IPS-15b (cell line): ENCODE results near the gene SLC6A19.

ENCODE experiments used
- H3K27me3 ChIP-seq: one replicate; pipeline ENCODE4 v1.6.1; 2013; ENCODE audit warnings: low read length; ENCODE audit not compliant: control insufficient read depth, insufficient read depth
- H3K36me3 ChIP-seq: one replicate; pipeline ENCODE4 v1.6.1; 2013; ENCODE audit warnings: low read length; ENCODE audit not compliant: control insufficient read depth, insufficient read depth
- H3K4me1 ChIP-seq: one replicate; pipeline ENCODE4 v1.6.1; 2013; ENCODE audit warnings: mild to moderate bottlenecking, low read length; ENCODE audit not compliant: control insufficient read depth, insufficient read depth
- H3K4me3 ChIP-seq: one replicate; pipeline ENCODE4 v1.5.1; 2013; ENCODE audit warnings: low read depth, low read length
- H3K9ac ChIP-seq: one replicate; pipeline ENCODE4 v1.6.1; 2013; ENCODE audit warnings: low read depth, mild to moderate bottlenecking, low read length
- H3K9me3 ChIP-seq: one replicate; pipeline ENCODE4 v1.6.1; 2013; ENCODE audit warnings: mild to moderate bottlenecking, low read length; ENCODE audit not compliant: control insufficient read depth, insufficient read depth

SLC6A19 gene

GRCh38 chr5:1167728-1168709, 33.4 kb upstream of the SLC6A19 start:
- Histone ChIP-seq H3K9ac (no peak overlapping the region), H3K9me3 (no peaks in the 10 kb centered on the region), H3K36me3 (no peaks in the 10 kb centered on the region), H3K4me1 (no peaks in the 10 kb centered on the region), H3K4me3 (no peak overlapping the region), H3K27me3 (no peaks in the 10 kb centered on the region)

GRCh38 chr5:1168796-1169195, 32.6 kb upstream of the SLC6A19 start:
- Histone ChIP-seq H3K36me3 (no peaks in the 10 kb centered on the region), H3K9ac (no peak overlapping the region), H3K9me3 (no peaks in the 10 kb centered on the region), H3K4me3 (no peak overlapping the region), H3K27me3 (no peaks in the 10 kb centered on the region), H3K4me1 (no peaks in the 10 kb centered on the region)

GRCh38 chr5:1169211-1170115, 31.9 kb upstream of the SLC6A19 start:
- H3K4me1 ChIP-seq, result no peaks in the 10 kb centered on the region
- no peaks in the 10 kb centered on the region for H3K9me3 ChIP-seq
- no peaks in the 10 kb centered on the region for H3K27me3 ChIP-seq
- no peak overlapping the region for H3K4me3 ChIP-seq
- H3K36me3 ChIP-seq, result no peaks in the 10 kb centered on the region
- H3K9ac ChIP-seq, result no peak overlapping the region

GRCh38 chr5:1171340-1171941, 30.0 kb upstream of the SLC6A19 start:
- H3K4me1 ChIP-seq, result no peaks in the 10 kb centered on the region
- no peaks in the 10 kb centered on the region for H3K9me3 ChIP-seq
- H3K4me3 ChIP-seq, result no peak overlapping the region
- no peaks in the 10 kb centered on the region for H3K27me3 ChIP-seq
- no peaks in the 10 kb centered on the region for H3K36me3 ChIP-seq
- H3K9ac ChIP-seq, result no peak overlapping the region

- Histone ChIP-seq H3K36me3 (no peaks in the 10 kb centered on the region), H3K4me3 (no peak overlapping the region), H3K27me3 (no peaks in the 10 kb centered on the region), H3K9me3 (no peaks in the 10 kb centered on the region), H3K4me1 (no peaks in the 10 kb centered on the region), H3K9ac (no peak overlapping the region)
Measured at GRCh38 chr5:1172007-1172581, 29.3 kb upstream of the SLC6A19 start.

GRCh38 chr5:1172670-1173404, 28.6 kb upstream of the SLC6A19 start:
- Histone ChIP-seq H3K4me3 (no peak overlapping the region), H3K9me3 (no peaks in the 10 kb centered on the region), H3K27me3 (no peaks in the 10 kb centered on the region), H3K9ac (no peak overlapping the region), H3K4me1 (no peaks in the 10 kb centered on the region), H3K36me3 (no peaks in the 10 kb centered on the region)

GRCh38 chr5:1173485-1174070, 27.8 kb upstream of the SLC6A19 start:
- Histone ChIP-seq H3K4me1 (no peaks in the 10 kb centered on the region), H3K4me3 (no peak overlapping the region), H3K9me3 (no peaks in the 10 kb centered on the region), H3K9ac (no peak overlapping the region), H3K36me3 (no peaks in the 10 kb centered on the region), H3K27me3 (no peaks in the 10 kb centered on the region)

- H3K4me3 ChIP-seq, result no peak overlapping the region
- no peaks in the 10 kb centered on the region for H3K36me3 ChIP-seq
- no peak overlapping the region for H3K9ac ChIP-seq
- H3K9me3 ChIP-seq, result no peaks in the 10 kb centered on the region
- no peaks in the 10 kb centered on the region for H3K4me1 ChIP-seq
- H3K27me3 ChIP-seq, result no peaks in the 10 kb centered on the region
Measured at GRCh38 chr5:1174122-1174936, 27.1 kb upstream of the SLC6A19 start.

GRCh38 chr5:1175015-1175414, 26.4 kb upstream of the SLC6A19 start:
- no peak overlapping the region for H3K9ac ChIP-seq
- no peaks in the 10 kb centered on the region for H3K27me3 ChIP-seq
- no peak overlapping the region for H3K4me3 ChIP-seq
- no peaks in the 10 kb centered on the region for H3K36me3 ChIP-seq
- no peaks in the 10 kb centered on the region for H3K4me1 ChIP-seq
- H3K9me3 ChIP-seq, result no peaks in the 10 kb centered on the region

- no peaks in the 10 kb centered on the region for H3K4me1 ChIP-seq
- no peak overlapping the region for H3K9ac ChIP-seq
- H3K9me3 ChIP-seq, result no peaks in the 10 kb centered on the region
- no peak overlapping the region for H3K4me3 ChIP-seq
- H3K27me3 ChIP-seq, result no peaks in the 10 kb centered on the region
- no peaks in the 10 kb centered on the region for H3K36me3 ChIP-seq
Measured at GRCh38 chr5:1175801-1176472, 25.5 kb upstream of the SLC6A19 start.
